Kidney (tissue), 14 donors: ENCODE data around the gene SLC51B. TPM values are rescaled to one million over a fixed set of nuclear protein-coding genes. Genes with fewer than 3 reads are reported as not detected.
A peak's percentile ranks its signal among the peaks of the same experiment; 100 is the strongest.

Experiments
- DNase-seq, 5 donors: peaks; one replicate each; pipeline ENCODE4 v3.0.0-alpha.2; 2013 to 2020
- FAIRE-seq: peaks from 2 replicates; lab custom pipeline; 2012; peaks lifted over from hg19 to GRCh38; lab: Jason Lieb, UNC
- H3K27ac ChIP-seq, 2 donors: one replicate each; pipeline ENCODE4 v1.7.0; 2013; ENCODE audit warnings: low read depth in 2 of 2, low read length in 2 of 2, inconsistent platforms in 1 of 2
- H3K27me3 ChIP-seq: one replicate; pipeline ENCODE4 v1.7.1; 2013; ENCODE audit warnings: low read length, inconsistent platforms; ENCODE audit not compliant: control insufficient read depth, insufficient read depth
- H3K36me3 ChIP-seq, 3 donors: one replicate each; pipeline versions ENCODE4 v1.7.0 to v1.7.1; 2013; ENCODE audit warnings: low read length in 3 of 3, control low read depth in 1 of 3, inconsistent platforms in 1 of 3; ENCODE audit not compliant: insufficient read depth in 3 of 3, control insufficient read depth in 2 of 3
- H3K4me1 ChIP-seq, 3 donors: one replicate each; pipeline versions ENCODE4 v1.7.0 to v1.7.1; 2013; ENCODE audit warnings: low read length in 3 of 3, inconsistent platforms in 1 of 3, low read depth in 1 of 3; ENCODE audit not compliant: control insufficient read depth in 2 of 3, insufficient read depth in 2 of 3
- H3K4me3 ChIP-seq, 3 donors: one replicate each; pipeline versions ENCODE4 v1.7.0 to v1.8.1; 2013; ENCODE audit warnings: low read length in 3 of 3, control low read depth in 1 of 3, inconsistent platforms in 1 of 3
- H3K9ac ChIP-seq, 3 donors: one replicate each; pipeline versions ENCODE4 v1.7.0 to v1.7.1; 2013; ENCODE audit warnings: low read length in 3 of 3, control low read depth in 1 of 3, inconsistent platforms in 1 of 3
- H3K9me3 ChIP-seq, 3 donors: one replicate each; pipeline versions ENCODE4 v1.7.0 to v1.7.1; 2013; ENCODE audit warnings: low read length in 3 of 3, control low read depth in 1 of 3, inconsistent platforms in 1 of 3; ENCODE audit not compliant: control insufficient read depth in 2 of 3, insufficient read depth in 1 of 3
- CTCF ChIP-seq: IDR thresholded peaks from 3 replicates; pipeline ENCODE4 v1.5.1; 2012; ENCODE audit warnings: mild to moderate bottlenecking, moderate library complexity, borderline replicate concordance; ENCODE audit not compliant: insufficient read depth; ENCODE audit errors: extremely low read depth
- intact Hi-C: fragments of 100-400 bp; cut with DNase I; formaldehyde crosslinking; loops from one replicate; pipeline ENCODE4 v1.11.1; 2022
- polyA plus RNA-seq: library from polyadenylated mRNA; stranded (reverse); fragments of 350-450 nt; fragmentation: Illumina TruSeq; extraction: RNeasy Lipid Tissue Mini Kit (QIAGEN cat#74804); gene quantifications from one replicate; pipeline ENCODE4 v1.2.3, GENCODE V29; 2014; ENCODE audit warnings: low read depth, low replicate concordance; ENCODE audit not compliant: insufficient read depth
- total RNA-seq: library from RNA; stranded (reverse); fragmentation: NEBNext Ultra II Directional; extraction: Animal tissue kit (Norgen Biotek cat#: 25700); gene quantifications from one replicate; pipeline ENCODE4 v1.2.1, GENCODE V29; 2021
- donor health status: control.
- donor health status: control.
- donor health status: control.
- donor health status: control.
- donor health status: control.
- donor health status: DM: yes; HTN: yes; CAD: no.
- donor health status: Normal renal cell carcinoma (clear cell type).

The SLC51B gene
- total and polyA plus RNA-seq, 2 donors from 2014 or later = 2.9 to 40.9 TPM

- DNase-seq (no peak), FAIRE-seq (no peak)
- Histone ChIP-seq H3K4me3 (no peak overlapping the region), H3K27me3 (no peaks in the 10 kb centered on the region), H3K36me3 (no peaks in the 10 kb centered on the region), H3K9ac (no peak overlapping the region), H3K4me1 (peaks cover 0 to 6% (median 0%) of the 10 kb centered on the region in 3 donors), H3K27ac (no peak overlapping the region), H3K9me3 (no peaks in the 10 kb centered on the region)
- intact Hi-C loops = no loop called here
- no peak for TF ChIP-seq CTCF
These were observed 16.9 kb downstream of the SLC51B start for GRCh38 chr15:65062061-65062460.

DNA sequence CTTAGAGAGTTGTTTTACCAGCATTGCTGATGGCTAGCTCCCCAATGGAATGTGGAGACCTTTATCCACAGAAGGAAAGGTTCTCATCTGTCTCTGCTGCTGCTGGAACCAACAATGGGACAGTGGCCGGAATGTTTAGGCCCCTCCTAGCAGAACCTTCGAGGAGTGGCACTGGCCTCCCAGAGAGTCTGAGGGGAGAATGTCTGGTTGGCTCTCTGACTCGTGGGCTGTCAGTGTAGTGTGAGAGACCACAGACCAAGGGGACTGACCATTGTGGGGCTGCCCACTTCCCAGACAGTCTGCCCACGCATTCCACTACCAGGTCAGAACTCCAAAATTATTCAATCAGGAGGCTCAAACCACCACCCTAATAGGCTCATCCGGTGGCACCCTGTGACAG lies 17.5 kb downstream of the SLC51B start:
- no peak overlapping the region for H3K27ac ChIP-seq

DNA sequence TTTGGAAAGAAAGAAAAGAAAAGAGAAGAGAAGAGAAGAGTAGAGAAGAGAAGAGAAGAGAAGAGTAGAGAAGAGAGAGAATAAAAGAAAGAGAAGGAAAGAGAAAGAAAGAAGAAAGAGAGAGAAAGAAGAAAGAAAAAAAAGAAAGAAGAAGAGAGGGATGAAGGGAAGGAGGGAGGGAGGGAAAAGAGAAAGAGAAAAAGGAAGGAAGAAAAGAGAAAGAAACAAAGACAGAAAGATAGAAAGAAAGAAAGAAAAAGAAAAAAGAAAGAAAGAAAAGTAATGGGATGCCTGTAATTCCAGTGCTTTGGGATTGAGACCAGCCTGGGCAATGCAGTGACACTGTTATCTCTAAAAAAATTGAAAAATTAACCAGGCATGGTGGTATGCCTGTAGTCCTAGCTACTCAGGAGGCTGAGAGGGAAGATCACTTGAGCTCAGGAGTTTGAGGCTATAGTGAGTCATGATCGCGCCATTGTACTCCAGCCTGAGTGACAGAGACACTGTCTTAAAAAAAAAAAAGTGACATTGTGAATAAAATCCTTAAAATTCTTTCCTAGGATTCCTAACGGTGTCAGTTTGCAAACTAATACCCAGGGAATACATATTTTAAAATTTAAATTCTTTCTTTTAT lies 20.9 kb downstream of the SLC51B start:
- TF ChIP-seq CTCF = no peak
- H3K4me3 ChIP-seq = peak overlapping the region in 1 of 3 donors; percentile 44
- DNase-seq (no peak), FAIRE-seq (no peak)
- H3K36me3 ChIP-seq = no peaks in the 10 kb centered on the region
- intact Hi-C loops = no loop called here
- H3K4me1 ChIP-seq = peaks cover 0 to 2% (median 0%) of the 10 kb centered on the region in 3 donors
- no peak overlapping the region for H3K27ac ChIP-seq
- no peaks in the 10 kb centered on the region for H3K9me3 ChIP-seq
- no peak overlapping the region for H3K9ac ChIP-seq
- no peaks in the 10 kb centered on the region for H3K27me3 ChIP-seq

More for the DNA sequence above, 17.5 kb downstream of the SLC51B start:
- TF ChIP-seq CTCF = no peak
- Histone ChIP-seq H3K4me3 (no peak overlapping the region), H3K9me3 (no peaks in the 10 kb centered on the region), H3K9ac (no peak overlapping the region), H3K27me3 (no peaks in the 10 kb centered on the region), H3K4me1 (peaks cover 0 to 5% (median 0%) of the 10 kb centered on the region in 3 donors), H3K36me3 (no peaks in the 10 kb centered on the region)
- FAIRE-seq (no peak), DNase-seq (no peak)
- intact Hi-C loops = no loop called here
